Measurements from ENCODE around the gene PRR15. TPM values are rescaled to one million over a fixed set of nuclear protein-coding genes. Genes with fewer than 3 reads are reported as not detected.
A peak's percentile ranks its signal among the peaks of the same experiment; 100 is the strongest.

The PRR15 gene
- total and polyA plus RNA-seq, 2 of the 13 experiments (the other 11 are each of a cell fraction or from before 2014, with no cell fraction given), result 2.3 to 7.8 TPM

DNA sequence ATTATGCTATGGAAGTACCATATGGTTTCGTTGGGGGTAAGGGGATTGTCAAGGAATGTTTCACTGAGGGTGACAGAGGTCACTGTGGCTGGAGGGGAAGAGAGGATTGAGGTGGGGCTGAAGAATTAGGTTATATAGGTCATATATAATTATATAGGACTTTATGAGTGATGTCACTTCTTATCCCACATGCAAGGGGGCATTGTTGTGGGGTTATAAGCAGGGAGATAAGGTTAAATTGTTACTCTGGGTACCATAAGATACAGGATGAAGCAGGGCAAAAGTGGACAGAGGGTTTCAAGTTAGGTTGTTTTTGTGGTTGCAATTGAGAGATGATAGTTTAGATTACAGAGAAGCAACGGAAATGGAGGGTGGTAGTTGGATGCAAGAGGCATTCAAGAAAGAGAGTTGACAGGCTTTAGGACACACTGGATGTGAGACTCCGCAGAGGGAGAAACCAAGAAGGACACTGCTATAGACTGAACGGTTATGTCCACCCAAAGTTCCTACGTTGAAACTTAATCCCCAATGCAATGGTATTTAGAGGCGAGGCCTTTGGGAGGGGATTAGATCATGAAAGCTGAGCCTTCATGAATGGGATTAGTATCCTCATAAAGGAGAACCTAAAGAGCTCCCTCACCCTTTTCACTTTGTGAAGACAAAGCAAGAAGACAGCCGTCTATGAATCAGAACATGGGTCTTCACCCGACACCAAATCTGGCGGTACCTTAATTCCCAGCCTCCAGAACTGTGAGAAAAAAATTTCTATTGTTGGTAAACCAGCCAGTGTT is 7.0 kb upstream of the PRR15 start:
- H3K4me2 ChIP-seq (ENCODE audit: low read depth, low read length), result no peak overlapping the region
- POLR2A ChIA-PET, result no interaction called here
- H3K9ac ChIP-seq (ENCODE audit: insufficient read depth, low read depth, low read length), result no peak overlapping the region
- H3K27ac ChIP-seq (ENCODE audit: extremely low read length, insufficient read depth, low read length), result no peak overlapping the region
- in situ Hi-C loops (cut with HindIII; ENCODE audit: extremely low pct_ligation_motif_present, low pct_unique_long_range_greater_than_20kb), result no loop called here
- H3K79me2 ChIP-seq (ENCODE audit: insufficient read depth, low read length), result no peaks in the 10 kb centered on the region
- H3K4me3 ChIP-seq (replicated peaks in 1 of 3; ENCODE audit: insufficient read depth in 1 of 3, low read depth in 2 of 3, low read length in 3 of 3), result no peak overlapping the region
- H3K27me3 ChIP-seq (ENCODE audit: control insufficient read depth in 1 of 2, insufficient read depth in 2 of 2, low read length in 2 of 2), result no peaks in the 10 kb centered on the region
- no peaks in the 10 kb centered on the region for H3K9me3 ChIP-seq (ENCODE audit: low read length)
- CTCF ChIA-PET (ENCODE audit: low intra/inter-chr PET ratio, low total read pairs), result interaction anchor here (1.1 to 1.3 kb wide), 2 partner anchors 33 to 53 kb away, joined by 3 to 4 read pairs; no protein-coding TSS in a partner anchor
- no peaks in the 10 kb centered on the region; the same call in 1 of the 2 replicates for H3K4me1 ChIP-seq (ENCODE audit: insufficient read depth, low read length)
- H3K36me3 ChIP-seq (replicated peaks in 1 of 2; ENCODE audit: control insufficient read depth in 1 of 2, insufficient read depth in 2 of 2, low read length in 2 of 2), result peaks cover 0 to 4% of the 10 kb centered on the region in 2 experiments; a peak in 2 of 5 replicates
- DNase-seq (ENCODE audit: low spot score), result no peak
- BruUV-seq (replicated peaks), result no TSS peak
- no peak for FAIRE-seq
- ATAC-seq, result peak; percentile 44; the same call in 1 of the 3 replicates
- no peaks in the 10 kb centered on the region for H4K20me1 ChIP-seq (ENCODE audit: insufficient read depth, low read length)
- WGBS (ENCODE audit: low lambda C conversion rate), result 97% methylated on average over 9 of the region's 9 CpGs
- no peak for TF ChIP-seq PPARG (CRISPR knock-in tag; conservative IDR thresholded peaks at IDR 0.05)
- no peak for TF ChIP-seq ZSCAN12 (CRISPR knock-in tag; IDR thresholded peaks at IDR 0.05)
- no peak for TF ChIP-seq PAX8 (CRISPR knock-in tag; IDR thresholded peaks at IDR 0.05; ENCODE audit: borderline replicate concordance)
- TF ChIP-seq, protein P1, sequence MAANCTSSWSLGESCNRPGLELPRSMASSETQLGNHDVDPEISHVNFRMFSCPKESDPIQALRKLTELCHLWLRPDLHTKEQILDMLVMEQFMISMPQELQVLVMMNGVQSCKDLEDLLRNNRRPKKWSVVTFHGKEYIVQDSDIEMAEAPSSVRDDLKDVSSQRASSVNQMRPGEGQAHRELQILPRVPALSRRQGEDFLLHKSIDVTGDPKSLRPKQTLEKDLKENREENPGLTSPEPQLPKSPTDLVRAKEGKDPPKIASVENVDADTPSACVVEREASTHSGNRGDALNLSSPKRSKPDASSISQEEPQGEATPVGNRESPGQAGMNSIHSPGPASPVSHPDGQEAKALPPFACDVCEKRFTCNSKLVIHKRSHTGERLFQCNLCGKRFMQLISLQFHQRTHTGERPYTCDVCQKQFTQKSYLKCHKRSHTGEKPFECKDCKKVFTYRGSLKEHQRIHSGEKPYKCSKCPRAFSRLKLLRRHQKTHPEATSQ (CRISPR knock-in tag; IDR thresholded peaks at IDR 0.05; ENCODE audit: borderline replicate concordance), result no peak
- TF ChIP-seq, protein P2, sequence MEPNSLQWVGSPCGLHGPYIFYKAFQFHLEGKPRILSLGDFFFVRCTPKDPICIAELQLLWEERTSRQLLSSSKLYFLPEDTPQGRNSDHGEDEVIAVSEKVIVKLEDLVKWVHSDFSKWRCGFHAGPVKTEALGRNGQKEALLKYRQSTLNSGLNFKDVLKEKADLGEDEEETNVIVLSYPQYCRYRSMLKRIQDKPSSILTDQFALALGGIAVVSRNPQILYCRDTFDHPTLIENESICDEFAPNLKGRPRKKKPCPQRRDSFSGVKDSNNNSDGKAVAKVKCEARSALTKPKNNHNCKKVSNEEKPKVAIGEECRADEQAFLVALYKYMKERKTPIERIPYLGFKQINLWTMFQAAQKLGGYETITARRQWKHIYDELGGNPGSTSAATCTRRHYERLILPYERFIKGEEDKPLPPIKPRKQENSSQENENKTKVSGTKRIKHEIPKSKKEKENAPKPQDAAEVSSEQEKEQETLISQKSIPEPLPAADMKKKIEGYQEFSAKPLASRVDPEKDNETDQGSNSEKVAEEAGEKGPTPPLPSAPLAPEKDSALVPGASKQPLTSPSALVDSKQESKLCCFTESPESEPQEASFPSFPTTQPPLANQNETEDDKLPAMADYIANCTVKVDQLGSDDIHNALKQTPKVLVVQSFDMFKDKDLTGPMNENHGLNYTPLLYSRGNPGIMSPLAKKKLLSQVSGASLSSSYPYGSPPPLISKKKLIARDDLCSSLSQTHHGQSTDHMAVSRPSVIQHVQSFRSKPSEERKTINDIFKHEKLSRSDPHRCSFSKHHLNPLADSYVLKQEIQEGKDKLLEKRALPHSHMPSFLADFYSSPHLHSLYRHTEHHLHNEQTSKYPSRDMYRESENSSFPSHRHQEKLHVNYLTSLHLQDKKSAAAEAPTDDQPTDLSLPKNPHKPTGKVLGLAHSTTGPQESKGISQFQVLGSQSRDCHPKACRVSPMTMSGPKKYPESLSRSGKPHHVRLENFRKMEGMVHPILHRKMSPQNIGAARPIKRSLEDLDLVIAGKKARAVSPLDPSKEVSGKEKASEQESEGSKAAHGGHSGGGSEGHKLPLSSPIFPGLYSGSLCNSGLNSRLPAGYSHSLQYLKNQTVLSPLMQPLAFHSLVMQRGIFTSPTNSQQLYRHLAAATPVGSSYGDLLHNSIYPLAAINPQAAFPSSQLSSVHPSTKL (CRISPR knock-in tag; IDR thresholded peaks at IDR 0.05), result no peak
- peak; percentile 51 for TF ChIP-seq STAG1 (CRISPR knock-in tag; IDR thresholded peaks at IDR 0.05)
- TF ChIP-seq, protein P3, sequence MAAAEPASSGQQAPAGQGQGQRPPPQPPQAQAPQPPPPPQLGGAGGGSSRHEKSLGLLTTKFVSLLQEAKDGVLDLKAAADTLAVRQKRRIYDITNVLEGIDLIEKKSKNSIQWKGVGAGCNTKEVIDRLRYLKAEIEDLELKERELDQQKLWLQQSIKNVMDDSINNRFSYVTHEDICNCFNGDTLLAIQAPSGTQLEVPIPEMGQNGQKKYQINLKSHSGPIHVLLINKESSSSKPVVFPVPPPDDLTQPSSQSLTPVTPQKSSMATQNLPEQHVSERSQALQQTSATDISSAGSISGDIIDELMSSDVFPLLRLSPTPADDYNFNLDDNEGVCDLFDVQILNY (CRISPR knock-in tag; conservative IDR thresholded peaks at IDR 0.05), result no peak
- TF ChIP-seq ERF (CRISPR knock-in tag; IDR thresholded peaks at IDR 0.05), result no peak
- no peak for TF ChIP-seq ZNF30 (CRISPR knock-in tag; IDR thresholded peaks at IDR 0.05)
- 0 out of 2 replicates have a peak, but pooled peaks have one; percentile 12 for TF ChIP-seq ATF7 (IDR thresholded peaks at IDR 0.05)
- TF ChIP-seq ATF7 (CRISPR knock-in tag; IDR thresholded peaks at IDR 0.05), result no peak
- TF ChIP-seq SMARCC2 (IDR thresholded peaks at IDR 0.05), result no peak
- TF ChIP-seq, protein P4, sequence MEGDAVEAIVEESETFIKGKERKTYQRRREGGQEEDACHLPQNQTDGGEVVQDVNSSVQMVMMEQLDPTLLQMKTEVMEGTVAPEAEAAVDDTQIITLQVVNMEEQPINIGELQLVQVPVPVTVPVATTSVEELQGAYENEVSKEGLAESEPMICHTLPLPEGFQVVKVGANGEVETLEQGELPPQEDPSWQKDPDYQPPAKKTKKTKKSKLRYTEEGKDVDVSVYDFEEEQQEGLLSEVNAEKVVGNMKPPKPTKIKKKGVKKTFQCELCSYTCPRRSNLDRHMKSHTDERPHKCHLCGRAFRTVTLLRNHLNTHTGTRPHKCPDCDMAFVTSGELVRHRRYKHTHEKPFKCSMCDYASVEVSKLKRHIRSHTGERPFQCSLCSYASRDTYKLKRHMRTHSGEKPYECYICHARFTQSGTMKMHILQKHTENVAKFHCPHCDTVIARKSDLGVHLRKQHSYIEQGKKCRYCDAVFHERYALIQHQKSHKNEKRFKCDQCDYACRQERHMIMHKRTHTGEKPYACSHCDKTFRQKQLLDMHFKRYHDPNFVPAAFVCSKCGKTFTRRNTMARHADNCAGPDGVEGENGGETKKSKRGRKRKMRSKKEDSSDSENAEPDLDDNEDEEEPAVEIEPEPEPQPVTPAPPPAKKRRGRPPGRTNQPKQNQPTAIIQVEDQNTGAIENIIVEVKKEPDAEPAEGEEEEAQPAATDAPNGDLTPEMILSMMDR (CRISPR knock-in tag; IDR thresholded peaks at IDR 0.05), result peak; percentile 36
- no peak overlapping the region for H2AFZ ChIP-seq (ENCODE audit: low read length)
- intact Hi-C loops (cut with micrococcal nuclease; ENCODE audit: unreplicated experiment), result no loop called here
